ENCODE measurements around the gene MAPKAPK5. TPM values are rescaled to one million over a fixed set of nuclear protein-coding genes. Genes with fewer than 3 reads are reported as not detected.
"Not testable (repeated sequence)": the region's sequence is repeated elsewhere in the genome, so short reads cannot be mapped to it uniquely, and the experiment has no call there.

Gene MAPKAPK5
- total and polyA plus RNA-seq, 12 donors = 9.1 to 28.6 (median 23.4) TPM

GRCh38 chr12:111936869-111937268, 94.8 kb downstream of the MAPKAPK5 start:
- no peak for TF ChIP-seq CTCF (IDR thresholded peaks at IDR 0.05)
- H3K36me3 ChIP-seq = peaks cover 0 to 22% (median 7%) of the 10 kb centered on the region in 9 donors
- no peaks in the 10 kb centered on the region for H3K9me3 ChIP-seq
- no peaks in the 10 kb centered on the region for H3K27me3 ChIP-seq
- H3K4me3 ChIP-seq = peak overlapping the region in 1 of 10 donors; percentile 4
- intact Hi-C loops (cut with DNase I) = no loop called here
- peak overlapping the region; percentile 54 to 81 (median 72) for H3K27ac ChIP-seq
- DNase-seq (no peak), ATAC-seq (peak in 3 of 8 donors; percentile 4 to 17 (median 6))
- H3K4me1 ChIP-seq = peaks cover 0 to 35% (median 5%) of the 10 kb centered on the region in 9 donors

GRCh38 chr12:111937429-111937828, 95.4 kb downstream of the MAPKAPK5 start:
- DNase-seq (no peak), ATAC-seq (peak; percentile 51 to 92 (median 84))
- Histone ChIP-seq H3K4me1 (peaks cover 0 to 35% (median 5%) of the 10 kb centered on the region in 9 donors), H3K36me3 (peaks cover 0 to 17% (median 3%) of the 10 kb centered on the region in 9 donors), H3K9me3 (no peaks in the 10 kb centered on the region), H3K4me3 (peak overlapping the region in 1 of 10 donors; percentile 4), H3K27ac (peak overlapping the region; percentile 54 to 81 (median 72)), H3K27me3 (no peaks in the 10 kb centered on the region)
- WGBS, 2 donors = 49 to 53% methylated on average over 1 of the region's 1 CpG
- TF ChIP-seq CTCF (IDR thresholded peaks at IDR 0.05) = no peak
- intact Hi-C loops (cut with DNase I) = no loop called here

GRCh38 chr12:111942557-111942956, 100.5 kb downstream of the MAPKAPK5 start:
- TF ChIP-seq CTCF (IDR thresholded peaks at IDR 0.05) = no peak
- peaks cover 0 to 30% (median 5%) of the 10 kb centered on the region in 9 donors for H3K4me1 ChIP-seq
- peaks cover 0 to 6% (median 0%) of the 10 kb centered on the region in 9 donors for H3K36me3 ChIP-seq
- no peaks in the 10 kb centered on the region for H3K9me3 ChIP-seq
- DNase-seq (no peak), ATAC-seq (no peak)
- no peak overlapping the region for H3K4me3 ChIP-seq
- no peaks in the 10 kb centered on the region for H3K27me3 ChIP-seq
- WGBS, 2 donors = 62 to 68% methylated on average over 5 of the region's 5 CpGs
- no peak overlapping the region for H3K27ac ChIP-seq
- intact Hi-C loops (cut with DNase I) = loop anchor here in 4 of 10 donors (5.0 to 10.0 kb wide), 2 partner anchors 70 to 72 kb away; partner anchors contain the start of genes ERP29 (in 4 of the 4) and TMEM116 (in 4 of the 4)

GRCh38 chr12:111943929-111944328, 101.9 kb downstream of the MAPKAPK5 start:
- no peak for ATAC-seq
- intact Hi-C loops (cut with DNase I) = loop anchor here in 5 of 10 donors (2.0 to 10.0 kb wide), 3 partner anchors 61 to 71 kb away; partner anchors contain the start of genes ERP29 (in 4 of the 5) and TMEM116 (in 4 of the 5)
- Histone ChIP-seq H3K4me1 (peaks cover 0 to 17% (median 0%) of the 10 kb centered on the region in 9 donors), H3K9me3 (no peaks in the 10 kb centered on the region), H3K4me3 (no peak overlapping the region), H3K27ac (no peak overlapping the region), H3K27me3 (no peaks in the 10 kb centered on the region), H3K36me3 (peaks cover 0 to 6% (median 0%) of the 10 kb centered on the region in 9 donors)
- no peak for DNase-seq
- WGBS, 2 donors = 97 to 100% methylated on average over 1 of the region's 1 CpG
- TF ChIP-seq CTCF (IDR thresholded peaks at IDR 0.05) = no peak

GRCh38 chr12:111950961-111951676, 109.1 kb downstream of the MAPKAPK5 start:
- H3K9me3 ChIP-seq; ATAC-seq; H3K4me3 ChIP-seq; DNase-seq; H3K27ac ChIP-seq; intact Hi-C loops (cut with DNase I); H3K27me3 ChIP-seq: not testable (repeated sequence)
- H3K4me1 ChIP-seq = peaks cover 0 to 14% (median 0%) of the 10 kb centered on the region in 9 donors
- H3K36me3 ChIP-seq = peaks cover 0 to 27% (median 0%) of the 10 kb centered on the region in 9 donors
- WGBS, 2 donors = 87 to 89% methylated on average over 3 of the region's 3 CpGs
